ENCODE measurements around the gene MOB3B. TPM values are rescaled to one million over a fixed set of nuclear protein-coding genes. Genes with fewer than 3 reads are reported as not detected.

MOB3B gene
- total RNA-seq, 1 donor: 1.4 TPM

GRCh38 chr9:27485158-27485557 lies 44.5 kb downstream of the MOB3B start:
- Histone ChIP-seq H3K4me1 (ENCODE audit: insufficient read depth, low read length) (peaks cover 45% of the 10 kb centered on the region), H3K27me3 (ENCODE audit: insufficient read depth, low read length) (no peaks in the 10 kb centered on the region), H3K9me3 (ENCODE audit: low read depth, low read length) (no peaks in the 10 kb centered on the region), H3K4me3 (ENCODE audit: low read length) (no peak overlapping the region)

- Histone ChIP-seq H3K9me3 (ENCODE audit: low read depth, low read length) (peaks cover 4% of the 10 kb centered on the region), H3K27me3 (ENCODE audit: insufficient read depth, low read length) (no peaks in the 10 kb centered on the region), H3K4me1 (ENCODE audit: insufficient read depth, low read length) (peaks cover 39% of the 10 kb centered on the region), H3K4me3 (ENCODE audit: low read length) (no peak overlapping the region)
Measured at GRCh38 chr9:27483576-27483975, 46.0 kb downstream of the MOB3B start.

- Histone ChIP-seq H3K9me3 (ENCODE audit: low read depth, low read length) (peaks cover 9% of the 10 kb centered on the region), H3K4me3 (ENCODE audit: low read length) (no peak overlapping the region), H3K27me3 (ENCODE audit: insufficient read depth, low read length) (no peaks in the 10 kb centered on the region), H3K4me1 (ENCODE audit: insufficient read depth, low read length) (peaks cover 35% of the 10 kb centered on the region)
Measured at GRCh38 chr9:27482709-27483108, 46.9 kb downstream of the MOB3B start.

- H3K9me3 ChIP-seq (ENCODE audit: low read depth, low read length): peaks cover 9% of the 10 kb centered on the region
- H3K27me3 ChIP-seq (ENCODE audit: insufficient read depth, low read length): no peaks in the 10 kb centered on the region
- H3K4me1 ChIP-seq (ENCODE audit: insufficient read depth, low read length): peaks cover 19% of the 10 kb centered on the region
- no peak overlapping the region for H3K4me3 ChIP-seq (ENCODE audit: low read length)
Measured at GRCh38 chr9:27478322-27478721, 51.3 kb downstream of the MOB3B start.

GRCh38 chr9:27476870-27477515 lies 52.6 kb downstream of the MOB3B start:
- H3K9me3 ChIP-seq (ENCODE audit: low read depth, low read length): peaks cover 9% of the 10 kb centered on the region
- H3K4me3 ChIP-seq (ENCODE audit: low read length): no peak overlapping the region
- no peaks in the 10 kb centered on the region for H3K27me3 ChIP-seq (ENCODE audit: insufficient read depth, low read length)
- H3K4me1 ChIP-seq (ENCODE audit: insufficient read depth, low read length): peaks cover 12% of the 10 kb centered on the region

- Histone ChIP-seq H3K4me1 (ENCODE audit: insufficient read depth, low read length) (peaks cover 16% of the 10 kb centered on the region), H3K4me3 (ENCODE audit: low read length) (no peak overlapping the region), H3K27me3 (ENCODE audit: insufficient read depth, low read length) (no peaks in the 10 kb centered on the region), H3K9me3 (ENCODE audit: low read depth, low read length) (peaks cover 9% of the 10 kb centered on the region)
Measured at GRCh38 chr9:27475057-27475595, 54.5 kb downstream of the MOB3B start.

- Histone ChIP-seq H3K4me1 (ENCODE audit: insufficient read depth, low read length) (peaks cover 14% of the 10 kb centered on the region), H3K4me3 (ENCODE audit: low read length) (no peak overlapping the region), H3K27me3 (ENCODE audit: insufficient read depth, low read length) (no peaks in the 10 kb centered on the region), H3K9me3 (ENCODE audit: low read depth, low read length) (peaks cover 9% of the 10 kb centered on the region)
Measured at GRCh38 chr9:27474305-27474704, 55.3 kb downstream of the MOB3B start.

GRCh38 chr9:27473111-27473529 lies 56.5 kb downstream of the MOB3B start:
- Histone ChIP-seq H3K27me3 (ENCODE audit: insufficient read depth, low read length) (no peaks in the 10 kb centered on the region), H3K4me1 (ENCODE audit: insufficient read depth, low read length) (peaks cover 24% of the 10 kb centered on the region), H3K4me3 (ENCODE audit: low read length) (no peak overlapping the region), H3K9me3 (ENCODE audit: low read depth, low read length) (peaks cover under 1% of the 10 kb centered on the region)

GRCh38 chr9:27472195-27472594 lies 57.4 kb downstream of the MOB3B start:
- Histone ChIP-seq H3K4me1 (ENCODE audit: insufficient read depth, low read length) (peaks cover 24% of the 10 kb centered on the region), H3K9me3 (ENCODE audit: low read depth, low read length) (no peaks in the 10 kb centered on the region), H3K27me3 (ENCODE audit: insufficient read depth, low read length) (no peaks in the 10 kb centered on the region), H3K4me3 (ENCODE audit: low read length) (no peak overlapping the region)

GRCh38 chr9:27471789-27472188 lies 57.8 kb downstream of the MOB3B start:
- no peak overlapping the region for H3K4me3 ChIP-seq (ENCODE audit: low read length)
- H3K27me3 ChIP-seq (ENCODE audit: insufficient read depth, low read length): no peaks in the 10 kb centered on the region
- H3K9me3 ChIP-seq (ENCODE audit: low read depth, low read length): no peaks in the 10 kb centered on the region
- H3K4me1 ChIP-seq (ENCODE audit: insufficient read depth, low read length): peaks cover 24% of the 10 kb centered on the region

- Histone ChIP-seq H3K9me3 (ENCODE audit: low read depth, low read length) (no peaks in the 10 kb centered on the region), H3K27me3 (ENCODE audit: insufficient read depth, low read length) (no peaks in the 10 kb centered on the region), H3K4me3 (ENCODE audit: low read length) (no peak overlapping the region), H3K4me1 (ENCODE audit: insufficient read depth, low read length) (peaks cover 24% of the 10 kb centered on the region)
Measured at GRCh38 chr9:27471366-27471765, 58.2 kb downstream of the MOB3B start.

- no peaks in the 10 kb centered on the region for H3K9me3 ChIP-seq (ENCODE audit: low read depth, low read length)
- H3K4me3 ChIP-seq (ENCODE audit: low read length): no peak overlapping the region
- no peaks in the 10 kb centered on the region for H3K27me3 ChIP-seq (ENCODE audit: insufficient read depth, low read length)
- H3K4me1 ChIP-seq (ENCODE audit: insufficient read depth, low read length): peaks cover 24% of the 10 kb centered on the region
Measured at GRCh38 chr9:27470291-27470856, 59.2 kb downstream of the MOB3B start.

- Histone ChIP-seq H3K4me1 (ENCODE audit: insufficient read depth, low read length) (peaks cover 24% of the 10 kb centered on the region), H3K9me3 (ENCODE audit: low read depth, low read length) (no peaks in the 10 kb centered on the region), H3K27me3 (ENCODE audit: insufficient read depth, low read length) (no peaks in the 10 kb centered on the region), H3K4me3 (ENCODE audit: low read length) (no peak overlapping the region)
Measured at GRCh38 chr9:27469550-27469949, 60.1 kb downstream of the MOB3B start.

GRCh38 chr9:27468462-27469110 lies 61.0 kb downstream of the MOB3B start:
- peaks cover 24% of the 10 kb centered on the region for H3K4me1 ChIP-seq (ENCODE audit: insufficient read depth, low read length)
- H3K27me3 ChIP-seq (ENCODE audit: insufficient read depth, low read length): no peaks in the 10 kb centered on the region
- H3K4me3 ChIP-seq (ENCODE audit: low read length): no peak overlapping the region
- H3K9me3 ChIP-seq (ENCODE audit: low read depth, low read length): no peaks in the 10 kb centered on the region

- H3K4me1 ChIP-seq (ENCODE audit: insufficient read depth, low read length): peaks cover 24% of the 10 kb centered on the region
- H3K27me3 ChIP-seq (ENCODE audit: insufficient read depth, low read length): no peaks in the 10 kb centered on the region
- H3K4me3 ChIP-seq (ENCODE audit: low read length): no peak overlapping the region
- H3K9me3 ChIP-seq (ENCODE audit: low read depth, low read length): no peaks in the 10 kb centered on the region
Measured at GRCh38 chr9:27468000-27468399, 61.6 kb downstream of the MOB3B start.

All from mononuclear cell (primary cell).